Stimulated activated CD8-positive, alpha-beta memory T cell treated with anti-CD3 and anti-CD28 coated beads, Interleukin-2, amount 100 ng/mL, for 1 hour (primary cell): Measurements from ENCODE around the gene SIGLECL1.
"Not testable (repeated sequence)": the region's sequence is repeated elsewhere in the genome, so short reads cannot be mapped to it uniquely, and the experiment has no call there.

Experiments used
- DNase-seq, 2 donors: peaks; one replicate each; pipeline ENCODE4 v3.0.0-alpha.2; 2020; ENCODE audit warnings: low read depth in 2 of 2

Gene SIGLECL1

GRCh38 chr19:51250786-51251467, at the start of gene SIGLECL1:
SIGLECL1 (plus strand) TSS chr19:51251080; CDS start chr19:51264073, 12,993 bp downstream.
- no peak for DNase-seq

- no peak for DNase-seq
Measured at GRCh38 chr19:51201712-51202111, 49.2 kb upstream of the SIGLECL1 start.

- no peak for DNase-seq
Measured at GRCh38 chr19:51203916-51204315, 47.0 kb upstream of the SIGLECL1 start.

- DNase-seq: no peak
Measured at GRCh38 chr19:51204321-51204720, 46.6 kb upstream of the SIGLECL1 start.

GRCh38 chr19:51207747-51208146, 43.1 kb upstream of the SIGLECL1 start:
- DNase-seq: no peak

- DNase-seq: no peak
Measured at GRCh38 chr19:51210191-51210784, 40.6 kb upstream of the SIGLECL1 start.

GRCh38 chr19:51210874-51211361, 40.0 kb upstream of the SIGLECL1 start:
- not testable (repeated sequence) for DNase-seq

GRCh38 chr19:51211833-51212232, 39.0 kb upstream of the SIGLECL1 start:
- DNase-seq: no peak

- DNase-seq: no peak
Measured at GRCh38 chr19:51219307-51219706, 31.6 kb upstream of the SIGLECL1 start.

- no peak for DNase-seq
Measured at GRCh38 chr19:51219971-51220370, 30.9 kb upstream of the SIGLECL1 start.

GRCh38 chr19:51220996-51221395, 29.9 kb upstream of the SIGLECL1 start:
- no peak for DNase-seq

- DNase-seq: no peak
Measured at GRCh38 chr19:51224163-51224641, 26.7 kb upstream of the SIGLECL1 start.

- DNase-seq: not testable (repeated sequence)
Measured at GRCh38 chr19:51224898-51225393, 25.9 kb upstream of the SIGLECL1 start, which contains the start of gene CD33. CD33 (plus strand) TSS chr19:51225080; CDS start chr19:51225119, 39 bp downstream.

- no peak for DNase-seq
Measured at GRCh38 chr19:51226067-51226466, 24.8 kb upstream of the SIGLECL1 start.

- no peak for DNase-seq
Measured at GRCh38 chr19:51227326-51227725, 23.6 kb upstream of the SIGLECL1 start.

GRCh38 chr19:51227966-51228365, 22.9 kb upstream of the SIGLECL1 start:
- DNase-seq: no peak

- DNase-seq: no peak
Measured at GRCh38 chr19:51240866-51241265, 10.0 kb upstream of the SIGLECL1 start.

- DNase-seq: no peak
Measured at GRCh38 chr19:51242881-51243630, 7.8 kb upstream of the SIGLECL1 start.

GRCh38 chr19:51246164-51246552, 4.7 kb upstream of the SIGLECL1 start:
- no peak for DNase-seq

GRCh38 chr19:51247972-51248590, 2.8 kb upstream of the SIGLECL1 start:
- DNase-seq: no peak

GRCh38 chr19:51251468-51251820, 564 bp downstream of the SIGLECL1 start:
- no peak for DNase-seq
